NCI-H2171 treated with DMSO at 0.1 percent for 48 hours (cell line): Measurements from ENCODE around the gene PLSCR1.
A peak's percentile ranks its signal among the peaks of the same experiment; 100 is the strongest.

ENCODE experiments used
- DNase-seq: peaks from one replicate; lab custom pipeline; 2025; lab: John Stamatoyannopoulos, UW

PLSCR1 gene

GRCh38 chr3:146473726-146474125, 70.7 kb downstream of the PLSCR1 start:
- DNase-seq, result no peak

- no peak for DNase-seq
Observed at GRCh38 chr3:146472611-146473010, 71.8 kb downstream of the PLSCR1 start.

GRCh38 chr3:146471012-146471411, 73.4 kb downstream of the PLSCR1 start:
- no peak for DNase-seq

- no peak for DNase-seq
Observed at GRCh38 chr3:146470425-146470990, 73.9 kb downstream of the PLSCR1 start.

- peak; percentile 17 for DNase-seq
Observed at GRCh38 chr3:146469150-146470017, 75.0 kb downstream of the PLSCR1 start, which contains the start of gene PLSCR2. Gene PLSCR2 (minus strand): TSS chr3:146469561. CDS start chr3:146459904, 9,657 bp downstream.

- DNase-seq, result no peak
Observed at GRCh38 chr3:146468671-146469149, 75.7 kb downstream of the PLSCR1 start.

GRCh38 chr3:146468234-146468633, 76.2 kb downstream of the PLSCR1 start:
- DNase-seq, result no peak

- DNase-seq, result no peak
Observed at GRCh38 chr3:146466604-146467003, 77.8 kb downstream of the PLSCR1 start.

GRCh38 chr3:146465693-146466465, 78.5 kb downstream of the PLSCR1 start:
- DNase-seq, result no peak
